ENCODE measurements around the gene CCNH.

- no peak for TF ChIP-seq CTCF (IDR thresholded peaks at IDR 0.05)
- TF ChIP-seq POLR2A (IDR thresholded peaks at IDR 0.05): no peak
Observed at GRCh38 chr5:87392801-87393200, 19.9 kb downstream of the CCNH start.
